H1 (cell line): ENCODE data around the gene SCNN1G.

Source experiments
- PHF8 ChIP-seq: fragments of 200-600 bp; sonication (generic); conservative IDR thresholded peaks from 2 replicates; pipeline ENCODE4 v1.7.1; 2012; ENCODE audit warnings: low read depth, mild to moderate bottlenecking, inconsistent platforms, low read length, moderate library complexity
- SIN3A ChIP-seq, 2 experiments: IDR thresholded peaks in 1 of 2; conservative IDR thresholded peaks in 1 of 2; 2 replicates each; pipeline ENCODE4 v1.6.1; 2011 to 2012; ENCODE audit warnings: low read length in 2 of 2, improper control_type of control experiment in 1 of 2, low read depth in 1 of 2, mild to moderate bottlenecking in 1 of 2
- TF ChIP-seq, protein P1 (sequence below): IDR thresholded peaks from 2 replicates; pipeline ENCODE4 v1.6.1; 2012; ENCODE audit warnings: inconsistent platforms

- TF ChIP-seq, protein P1, sequence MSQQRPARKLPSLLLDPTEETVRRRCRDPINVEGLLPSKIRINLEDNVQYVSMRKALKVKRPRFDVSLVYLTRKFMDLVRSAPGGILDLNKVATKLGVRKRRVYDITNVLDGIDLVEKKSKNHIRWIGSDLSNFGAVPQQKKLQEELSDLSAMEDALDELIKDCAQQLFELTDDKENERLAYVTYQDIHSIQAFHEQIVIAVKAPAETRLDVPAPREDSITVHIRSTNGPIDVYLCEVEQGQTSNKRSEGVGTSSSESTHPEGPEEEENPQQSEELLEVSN = no peak
- TF ChIP-seq PHF8 (no peak), SIN3A (conservative IDR thresholded peaks at IDR 0.05 in 1 of 2, IDR thresholded peaks at IDR 0.05 in 1 of 2; ENCODE audit: low read depth in 1 of 2, low read length in 2 of 2) (no peak)
Observed at GRCh38 chr16:23156946-23157460, 25.5 kb upstream of the SCNN1G start.
